Fibroblast of lung (primary cell): ENCODE data around the gene KCNN3.

ENCODE experiments used
- EZH2 ChIP-seq: IDR thresholded peaks from 2 replicates; pipeline ENCODE4 v1.5.1; 2012; ENCODE audit warnings: low read length, control low read depth, mild to moderate bottlenecking; ENCODE audit errors: missing control alignments
- TF ChIP-seq, protein P1 (sequence below), 2 donors: IDR thresholded peaks in 1 of 2; conservative IDR thresholded peaks in 1 of 2; 1 replicate in 1 of 2; 2 replicates in 1 of 2; pipeline ENCODE4 v1.5.1; 2011 to 2012; ENCODE audit warnings: low read length in 2 of 2, control low read depth in 1 of 2, inconsistent platforms in 1 of 2, low read depth in 1 of 2, mild to moderate bottlenecking in 1 of 2

DNA sequence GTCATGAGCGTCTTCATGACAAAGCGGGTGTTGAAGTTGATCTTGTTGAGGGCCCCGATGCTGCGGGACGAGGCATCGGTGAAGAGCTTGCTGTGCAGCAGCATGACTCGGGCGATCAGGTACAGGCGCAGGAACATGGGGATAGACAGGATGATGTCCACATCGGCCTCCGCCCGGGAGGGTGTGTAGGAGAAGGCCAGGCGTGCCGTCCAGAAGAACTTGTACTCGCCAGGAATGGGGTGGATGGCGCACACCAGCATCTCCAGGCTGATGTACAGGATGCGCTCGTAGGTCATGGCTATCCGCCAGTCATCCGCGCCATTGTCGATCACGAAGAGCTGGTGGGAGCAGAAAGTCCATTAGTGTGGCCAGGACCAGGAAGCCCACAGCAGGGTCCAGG, 98.0 kb downstream of the KCNN3 start:
- TF ChIP-seq, protein P1, sequence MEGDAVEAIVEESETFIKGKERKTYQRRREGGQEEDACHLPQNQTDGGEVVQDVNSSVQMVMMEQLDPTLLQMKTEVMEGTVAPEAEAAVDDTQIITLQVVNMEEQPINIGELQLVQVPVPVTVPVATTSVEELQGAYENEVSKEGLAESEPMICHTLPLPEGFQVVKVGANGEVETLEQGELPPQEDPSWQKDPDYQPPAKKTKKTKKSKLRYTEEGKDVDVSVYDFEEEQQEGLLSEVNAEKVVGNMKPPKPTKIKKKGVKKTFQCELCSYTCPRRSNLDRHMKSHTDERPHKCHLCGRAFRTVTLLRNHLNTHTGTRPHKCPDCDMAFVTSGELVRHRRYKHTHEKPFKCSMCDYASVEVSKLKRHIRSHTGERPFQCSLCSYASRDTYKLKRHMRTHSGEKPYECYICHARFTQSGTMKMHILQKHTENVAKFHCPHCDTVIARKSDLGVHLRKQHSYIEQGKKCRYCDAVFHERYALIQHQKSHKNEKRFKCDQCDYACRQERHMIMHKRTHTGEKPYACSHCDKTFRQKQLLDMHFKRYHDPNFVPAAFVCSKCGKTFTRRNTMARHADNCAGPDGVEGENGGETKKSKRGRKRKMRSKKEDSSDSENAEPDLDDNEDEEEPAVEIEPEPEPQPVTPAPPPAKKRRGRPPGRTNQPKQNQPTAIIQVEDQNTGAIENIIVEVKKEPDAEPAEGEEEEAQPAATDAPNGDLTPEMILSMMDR (conservative IDR thresholded peaks at IDR 0.05 in 1 of 2, IDR thresholded peaks at IDR 0.05 in 1 of 2; ENCODE audit: low read depth in 1 of 2, low read length in 2 of 2): no peak
- TF ChIP-seq EZH2: no peak
